Cortex of kidney (tissue), 1 donor: ENCODE data around the gene ZNF280A.
"Not testable (repeated sequence)": the region's sequence is repeated elsewhere in the genome, so short reads cannot be mapped to it uniquely, and the experiment has no call there.

Experiments
- DNase-seq: peaks from one replicate; lab custom pipeline; 2025; lab: John Stamatoyannopoulos, UW

ZNF280A gene

GRCh38 chr22:22513619-22514018, 6.5 kb downstream of the ZNF280A start:
- no peak for DNase-seq

DNA sequence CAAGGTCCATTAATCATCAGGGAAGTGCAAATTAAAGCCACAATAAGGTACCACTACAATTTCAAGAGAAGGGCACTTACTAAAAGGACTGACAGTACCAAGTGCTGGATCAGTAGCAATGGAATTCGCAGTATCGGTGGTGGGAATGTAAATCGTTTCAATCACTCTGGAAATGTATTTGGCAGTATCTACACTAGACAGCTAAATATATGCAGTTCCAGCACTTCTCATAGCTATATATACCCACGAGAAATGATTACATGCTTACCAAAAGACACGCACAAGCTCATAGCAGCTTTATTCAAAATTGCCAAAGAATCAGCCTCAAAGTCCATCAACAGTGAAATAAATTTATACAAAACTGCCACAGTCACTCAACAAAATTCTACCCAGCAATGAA, 7.1 kb downstream of the ZNF280A start:
- no peak for DNase-seq

- not testable (repeated sequence) for DNase-seq
These were observed 9.2 kb downstream of the ZNF280A start for GRCh38 chr22:22510833-22511232.

DNA sequence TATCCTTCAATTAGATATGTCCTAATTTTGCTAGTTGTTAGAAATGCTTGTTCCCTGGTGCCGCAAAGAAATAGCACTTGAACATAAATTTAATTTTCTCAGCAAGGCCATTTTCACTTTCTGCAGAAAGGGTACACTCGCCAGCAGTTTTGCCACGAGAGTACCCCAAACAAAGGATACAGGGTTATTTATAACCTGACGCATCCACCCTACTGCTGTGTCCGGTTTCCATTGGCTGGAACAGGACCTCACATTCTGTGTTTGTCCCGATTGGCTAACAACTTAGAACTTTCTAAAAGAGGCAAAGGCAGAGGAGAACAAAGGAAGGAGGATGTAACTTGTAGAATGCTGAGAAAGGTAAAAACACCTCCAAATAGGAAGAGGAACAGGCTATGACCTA, 10.2 kb downstream of the ZNF280A start:
- DNase-seq, result not testable (repeated sequence)

GRCh38 chr22:22508274-22509176, 11.5 kb downstream of the ZNF280A start, which contains the start of gene ZNF280B:
Gene ZNF280B (minus strand): TSS chr22:22508742. CDS start chr22:22489398, 19,344 bp downstream.
- no peak for DNase-seq

DNA sequence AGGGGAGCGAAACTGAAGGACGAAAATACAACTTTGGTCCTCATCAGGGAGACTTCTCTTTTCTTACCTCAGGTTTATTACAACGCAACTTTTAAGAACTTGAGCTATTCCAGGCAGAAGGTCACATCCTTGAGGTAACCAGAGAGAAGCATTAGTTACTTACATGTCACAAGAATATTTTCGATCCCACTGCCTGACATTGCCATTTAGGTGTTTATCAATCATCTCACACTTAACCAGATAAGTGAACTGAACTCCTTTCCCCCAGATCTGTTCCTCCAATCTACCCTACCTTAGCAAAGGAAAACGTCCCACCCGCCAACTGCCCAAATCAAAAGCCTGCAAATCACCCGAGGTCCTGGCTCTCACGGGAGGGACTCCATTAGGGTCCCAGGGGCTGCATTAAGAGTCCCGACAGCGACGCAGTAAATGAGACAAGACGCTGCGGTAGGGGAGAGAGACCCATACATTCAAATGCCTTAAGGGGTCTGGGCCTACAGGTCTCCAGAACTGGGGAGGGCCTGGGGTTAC, 12.3 kb downstream of the ZNF280A start:
- DNase-seq, result no peak

DNA sequence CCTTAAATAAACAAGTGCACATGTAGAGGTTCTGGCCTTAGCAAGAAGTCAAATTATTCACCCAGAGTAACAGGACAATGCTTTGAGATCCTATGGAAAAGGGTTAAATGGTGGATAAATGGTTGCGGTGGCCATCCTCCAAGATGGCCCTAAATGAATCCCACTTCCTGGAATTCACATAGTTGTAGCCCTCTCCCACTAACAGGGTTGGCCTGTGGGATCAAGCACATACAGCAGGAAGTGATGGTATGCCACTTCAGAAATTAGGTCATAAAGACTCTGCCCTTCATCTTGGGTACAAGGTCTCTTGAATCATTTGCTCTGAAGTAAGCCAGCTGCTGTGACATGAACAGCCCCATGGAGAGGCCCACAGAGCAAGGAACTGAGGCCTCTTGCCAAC, 13.3 kb downstream of the ZNF280A start:
- no peak for DNase-seq

DNA sequence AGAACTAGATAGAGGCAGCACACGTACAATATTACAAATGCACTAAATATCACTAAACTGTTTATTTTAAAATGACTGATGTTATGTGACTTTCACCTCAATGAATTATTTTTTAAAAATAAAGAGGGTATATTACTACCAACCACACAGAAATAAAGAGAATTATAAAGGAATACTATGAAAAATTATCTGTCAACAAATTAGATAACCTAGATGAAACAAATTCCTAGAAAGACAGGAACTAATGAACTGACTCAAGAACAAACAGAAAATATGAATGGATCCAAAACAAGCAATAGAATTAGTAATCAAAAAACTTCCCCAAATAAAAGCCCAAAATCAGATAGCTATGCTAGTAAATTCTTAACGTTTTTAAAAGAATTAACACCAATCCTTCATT, 21.8 kb downstream of the ZNF280A start:
- DNase-seq, result no peak

GRCh38 chr22:22491589-22491988, 28.5 kb downstream of the ZNF280A start:
- DNase-seq, result not testable (repeated sequence)

DNA sequence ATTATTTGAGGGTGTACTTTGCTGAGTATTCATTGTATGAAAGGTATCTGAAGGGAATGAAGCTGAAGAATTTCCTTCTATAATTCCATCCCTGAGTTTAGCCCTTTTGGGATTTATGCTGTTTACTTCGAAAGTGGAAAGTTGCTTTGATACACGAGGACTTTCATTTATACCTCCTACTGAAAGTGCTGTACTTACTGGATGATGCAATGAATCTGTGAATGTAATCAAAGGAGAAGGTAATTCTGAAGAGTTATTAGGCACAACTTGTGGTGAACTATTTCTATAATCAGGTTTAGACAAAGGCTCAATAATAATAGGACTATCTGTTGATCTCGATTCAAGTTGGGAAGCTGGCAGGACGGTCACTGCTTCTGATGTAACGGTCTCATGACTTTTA, 31.3 kb downstream of the ZNF280A start:
- DNase-seq, result no peak

- no peak for DNase-seq
These were observed 32.0 kb downstream of the ZNF280A start for GRCh38 chr22:22487869-22488597.

DNA sequence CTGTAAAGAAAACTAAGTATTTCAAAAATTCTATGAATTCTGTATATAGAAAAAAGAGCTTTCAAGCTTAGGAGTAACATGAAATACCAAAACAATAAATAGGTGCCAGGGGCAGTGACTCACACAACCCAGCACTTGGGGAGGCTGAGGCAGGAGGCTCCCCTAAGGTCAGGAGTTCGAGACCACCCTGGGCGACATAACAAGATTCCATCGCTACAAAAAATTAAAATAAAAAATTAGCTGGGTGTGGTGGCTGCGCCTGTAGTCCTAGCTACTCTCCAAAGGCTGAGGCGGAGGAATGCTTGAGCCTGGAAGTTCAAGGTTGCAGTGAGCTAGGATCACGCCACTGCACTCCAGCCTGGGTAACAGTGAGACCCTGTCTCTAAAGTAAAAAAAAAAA, 33.0 kb downstream of the ZNF280A start:
- no peak for DNase-seq

DNA sequence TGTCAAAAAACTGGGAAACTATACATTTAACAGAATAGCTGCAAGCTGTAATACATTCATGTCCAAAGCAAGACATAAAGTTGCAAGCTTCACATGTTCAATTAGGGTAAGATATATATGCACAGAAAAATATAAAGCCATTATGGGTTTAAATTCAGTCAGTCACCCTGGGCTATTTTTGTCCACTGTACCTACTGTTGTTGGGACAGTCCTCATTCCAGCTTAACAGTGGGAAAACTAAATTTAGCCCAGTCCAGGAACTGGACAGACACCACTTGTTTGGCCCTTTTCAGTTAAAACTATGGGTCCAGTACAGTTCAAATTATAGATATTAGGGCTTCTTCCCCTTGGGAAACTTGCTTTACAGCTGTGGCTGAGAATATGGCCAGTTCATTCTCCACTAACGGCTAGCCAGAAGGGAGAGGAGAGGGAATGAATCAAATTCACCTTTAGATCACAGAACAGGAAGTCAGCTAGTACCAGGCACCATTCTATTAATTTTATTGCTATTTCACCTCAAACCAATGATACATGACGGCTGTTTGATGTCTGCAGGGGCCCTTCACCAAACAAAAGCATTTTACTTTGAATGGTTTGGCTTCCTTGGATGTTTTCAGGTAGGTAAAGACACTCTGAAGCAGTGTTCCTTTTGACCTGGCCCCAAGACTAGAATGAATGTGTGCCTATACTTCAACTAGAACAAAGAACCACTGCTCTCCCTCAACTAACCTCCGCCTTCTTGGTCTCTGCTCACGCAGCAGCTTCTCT, 33.8 kb downstream of the ZNF280A start:
- DNase-seq, result no peak

GRCh38 chr22:22485524-22485923, 34.5 kb downstream of the ZNF280A start:
- DNase-seq, result no peak

GRCh38 chr22:22484023-22484422, 36.0 kb downstream of the ZNF280A start:
- DNase-seq, result no peak

- no peak for DNase-seq
These were observed 39.1 kb downstream of the ZNF280A start for GRCh38 chr22:22480940-22481339.

DNA sequence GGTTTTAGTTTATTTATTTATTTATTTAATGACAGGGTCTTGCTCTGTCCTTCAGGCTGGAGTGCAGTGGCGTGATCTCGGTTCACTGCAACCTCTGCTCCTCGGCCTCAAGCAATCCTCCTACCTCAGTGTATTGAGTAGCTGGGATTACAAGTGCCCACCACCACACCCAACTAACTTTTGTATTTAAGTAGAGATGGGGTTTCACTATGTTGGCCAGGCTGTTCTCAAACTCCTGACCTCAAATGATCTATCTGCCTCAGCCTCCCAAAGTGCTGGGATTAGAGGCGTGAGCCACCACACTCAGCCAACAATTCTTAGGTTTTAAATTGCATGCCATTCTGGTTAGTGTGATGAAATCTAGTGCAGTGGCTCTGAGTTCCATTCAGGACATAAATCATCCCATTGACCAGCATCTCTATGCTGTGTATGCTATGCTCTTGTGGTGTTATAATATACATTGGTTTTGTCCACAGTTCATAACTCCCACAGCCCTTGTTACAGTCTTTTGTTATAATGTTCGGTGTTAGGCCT, 40.0 kb downstream of the ZNF280A start:
- DNase-seq, result no peak

GRCh38 chr22:22479116-22479515, 41.0 kb downstream of the ZNF280A start:
- no peak for DNase-seq

DNA sequence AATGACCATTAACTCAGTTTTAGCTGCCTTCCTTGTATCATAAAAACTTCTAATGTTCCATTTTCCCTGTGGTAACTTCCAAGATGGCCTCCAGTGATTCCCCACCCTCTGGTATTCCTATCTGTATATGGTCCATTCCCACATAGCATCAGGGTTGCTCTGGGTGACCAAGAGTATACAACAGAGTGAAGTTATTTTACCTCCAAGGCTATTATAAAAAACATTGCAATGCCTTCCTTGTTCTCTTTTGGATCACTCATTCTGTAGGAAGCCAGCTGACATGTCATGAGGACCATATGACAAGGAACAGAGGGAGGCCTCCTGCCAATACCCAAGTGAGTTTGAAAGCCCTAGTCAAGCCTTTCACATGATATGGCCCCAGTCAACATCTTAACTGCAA, 41.6 kb downstream of the ZNF280A start:
- DNase-seq, result no peak

DNA sequence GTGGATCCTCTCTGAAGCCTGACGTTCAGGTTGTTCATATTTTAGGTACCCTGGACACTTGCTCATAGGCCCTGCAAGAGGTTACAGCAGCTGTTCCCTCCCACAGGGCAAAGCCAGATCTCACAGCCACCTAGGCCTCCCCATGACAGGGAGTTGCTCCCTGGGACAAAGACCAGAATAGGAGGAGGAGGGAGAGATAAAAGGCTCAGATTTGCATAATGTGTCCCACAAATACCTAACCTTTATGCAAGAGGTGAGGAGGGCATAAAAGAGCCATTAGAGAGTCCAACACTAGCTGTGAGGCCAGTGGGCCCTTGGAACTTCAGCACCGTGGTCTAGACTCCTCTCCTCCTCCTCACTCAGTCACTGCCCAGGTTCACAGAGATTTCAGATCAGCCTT, 45.3 kb downstream of the ZNF280A start:
- no peak for DNase-seq

GRCh38 chr22:22471104-22471503, 49.0 kb downstream of the ZNF280A start:
- not testable (repeated sequence) for DNase-seq

DNA sequence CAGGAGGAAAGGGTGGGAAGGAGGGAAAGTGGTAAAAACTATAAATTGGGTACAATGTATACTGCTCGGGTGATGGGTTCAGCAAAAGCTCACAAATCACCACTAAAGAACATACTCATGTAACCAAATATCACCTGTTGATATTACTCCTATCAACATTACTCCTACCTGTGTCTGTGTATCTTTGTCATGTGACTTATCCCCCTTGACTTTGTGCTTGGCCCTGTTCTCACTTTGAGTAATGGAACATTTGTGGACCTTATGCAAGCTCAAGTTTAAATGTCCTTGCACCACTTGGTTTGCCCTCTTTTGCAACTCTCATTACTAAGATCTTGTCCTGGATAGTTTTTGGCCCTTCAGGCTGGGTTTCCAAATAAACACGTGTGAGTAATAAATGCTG, 50.5 kb downstream of the ZNF280A start:
- no peak for DNase-seq
